SK-N-SH treated with all-trans-retinoic acid at 6 μM for 48 hours (cell line): ENCODE results near the gene IRGQ.
"Not testable (repeated sequence)": the region's sequence is repeated elsewhere in the genome, so short reads cannot be mapped to it uniquely, and the experiment has no call there.

Experiments
- ATAC-seq: fragments of 200-7000 bp; cut with Tn5 transposase; 3 replicates; pipeline ENCODE4 v1.9.1; 2020; ENCODE audit warnings: mild to moderate bottlenecking, moderate library complexity
- ARNTL ChIP-seq: fragments of 450-650 bp; formaldehyde crosslinking; IDR thresholded peaks from 2 replicates; pipeline ENCODE4 v1.5.0; 2020; ENCODE audit warnings: low read depth, mild to moderate bottlenecking, moderate library complexity, borderline replicate concordance
- BACH2 ChIP-seq: fragments of 250-450 bp; sonication (Bioruptor Pico); IDR thresholded peaks from 2 replicates; pipeline ENCODE4 v1.9.0; 2021; ENCODE audit warnings: mild to moderate bottlenecking, borderline replicate concordance
- CSDC2 ChIP-seq: fragments of 250-450 bp; sonication (Bioruptor Pico); IDR thresholded peaks from 2 replicates; pipeline ENCODE4 v1.5.0; 2020; ENCODE audit warnings: mild to moderate bottlenecking, moderate library complexity
- ESRRG ChIP-seq: fragments of 250-450 bp; sonication (Bioruptor Pico); IDR thresholded peaks from 2 replicates; pipeline ENCODE4 v1.6.1; 2021; ENCODE audit warnings: mild to moderate bottlenecking
- GLIS3 ChIP-seq: fragments of 250-450 bp; sonication (Bioruptor Pico); IDR thresholded peaks from 2 replicates; pipeline ENCODE4 v1.5.0; 2020; ENCODE audit warnings: mild to moderate bottlenecking, moderate library complexity
- ISL1 ChIP-seq: fragments of 250-450 bp; sonication (Bioruptor Pico); IDR thresholded peaks from 2 replicates; pipeline ENCODE4 v2.1.2; 2022; ENCODE audit warnings: mild to moderate bottlenecking, moderate library complexity
- OSR1 ChIP-seq: fragments of 250-450 bp; sonication (Bioruptor Pico); IDR thresholded peaks from 2 replicates; pipeline ENCODE4 v1.8.0; 2022; ENCODE audit warnings: moderate library complexity, mild to moderate bottlenecking, inconsistent platforms
- RARB ChIP-seq: fragments of 250-450 bp; sonication (Bioruptor Pico); IDR thresholded peaks from 2 replicates; pipeline ENCODE4 v1.8.0; 2021; ENCODE audit warnings: mild to moderate bottlenecking, moderate library complexity
- TCF4 ChIP-seq: fragments of 250-450 bp; sonication (Bioruptor Pico); IDR thresholded peaks from 2 replicates; pipeline ENCODE4 v1.8.0; 2021; ENCODE audit warnings: mild to moderate bottlenecking, moderate library complexity, borderline replicate concordance
- TOX ChIP-seq: fragments of 250-450 bp; sonication (Bioruptor Pico); IDR thresholded peaks from 2 replicates; pipeline ENCODE4 v1.8.0; 2021; ENCODE audit warnings: mild to moderate bottlenecking, moderate library complexity, borderline replicate concordance
- ZC3H10 ChIP-seq: fragments of 250-450 bp; sonication (Bioruptor Pico); IDR thresholded peaks from 2 replicates; pipeline ENCODE4 v1.5.1; 2021; ENCODE audit warnings: mild to moderate bottlenecking, moderate library complexity
- ZFP3 ChIP-seq: fragments of 250-450 bp; sonication (Bioruptor Pico); IDR thresholded peaks from 2 replicates; pipeline ENCODE4 v1.5.0; 2020; ENCODE audit warnings: mild to moderate bottlenecking, moderate library complexity
- ZFP30 ChIP-seq: fragments of 450-650 bp; formaldehyde crosslinking; IDR thresholded peaks from 2 replicates; pipeline ENCODE4 v1.5.0; 2022; ENCODE audit warnings: mild to moderate bottlenecking, moderate library complexity
- ZNF8 ChIP-seq: fragments of 450-650 bp; formaldehyde crosslinking; IDR thresholded peaks from 2 replicates; pipeline ENCODE4 v1.5.0; 2020; ENCODE audit warnings: mild to moderate bottlenecking, moderate library complexity
- TF ChIP-seq, protein P1 (sequence below): fragments of 250-450 bp; sonication (Bioruptor Pico); IDR thresholded peaks from 2 replicates; pipeline ENCODE4 v1.5.0; 2020; ENCODE audit warnings: mild to moderate bottlenecking, moderate library complexity
- TF ChIP-seq, protein P2 (sequence below): fragments of 250-450 bp; sonication (Bioruptor Pico); IDR thresholded peaks from 2 replicates; pipeline ENCODE4 v1.8.0; 2020; ENCODE audit warnings: mild to moderate bottlenecking, moderate library complexity, borderline replicate concordance
- TF ChIP-seq, protein P3 (sequence below): fragments of 250-450 bp; sonication (Bioruptor Pico); IDR thresholded peaks from 2 replicates; pipeline ENCODE4 v1.8.0; 2021; ENCODE audit warnings: low read depth, mild to moderate bottlenecking, moderate library complexity, borderline replicate concordance
- TF ChIP-seq, protein P4 (sequence below): fragments of 250-450 bp; sonication (Bioruptor Pico); IDR thresholded peaks from 2 replicates; pipeline ENCODE4 v1.5.1; 2020; ENCODE audit warnings: low read depth, mild to moderate bottlenecking, moderate library complexity

The IRGQ gene

DNA sequence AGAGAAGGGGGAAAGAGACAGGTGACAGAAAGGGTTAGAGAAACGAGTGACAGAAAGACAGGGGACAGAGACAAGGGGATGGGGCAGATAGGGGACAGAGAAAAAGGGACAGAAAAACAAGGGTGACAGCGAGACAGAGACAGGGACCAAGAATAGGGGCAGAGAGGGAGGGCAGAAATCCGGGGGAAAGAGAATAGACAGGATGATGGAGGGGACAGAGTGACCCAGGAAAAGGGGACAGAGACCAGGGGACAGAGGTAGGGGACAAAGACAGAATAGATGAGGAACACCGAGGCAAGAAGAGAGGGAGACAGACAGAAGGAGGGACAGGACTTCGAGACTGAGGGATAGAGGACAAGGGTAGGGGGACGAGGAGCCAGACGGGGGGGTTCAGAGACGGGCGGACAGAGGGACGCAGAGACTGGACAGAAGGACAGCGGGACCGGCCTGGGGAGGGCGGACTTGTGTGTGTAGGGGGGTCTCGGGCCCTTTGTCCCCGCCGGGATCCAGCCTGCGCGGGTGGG is 43.1 kb upstream of the IRGQ start:
- no peak for TF ChIP-seq BACH2
- TF ChIP-seq TCF4 (CRISPR knock-in tag), result no peak
- ATAC-seq, result no peak

DNA sequence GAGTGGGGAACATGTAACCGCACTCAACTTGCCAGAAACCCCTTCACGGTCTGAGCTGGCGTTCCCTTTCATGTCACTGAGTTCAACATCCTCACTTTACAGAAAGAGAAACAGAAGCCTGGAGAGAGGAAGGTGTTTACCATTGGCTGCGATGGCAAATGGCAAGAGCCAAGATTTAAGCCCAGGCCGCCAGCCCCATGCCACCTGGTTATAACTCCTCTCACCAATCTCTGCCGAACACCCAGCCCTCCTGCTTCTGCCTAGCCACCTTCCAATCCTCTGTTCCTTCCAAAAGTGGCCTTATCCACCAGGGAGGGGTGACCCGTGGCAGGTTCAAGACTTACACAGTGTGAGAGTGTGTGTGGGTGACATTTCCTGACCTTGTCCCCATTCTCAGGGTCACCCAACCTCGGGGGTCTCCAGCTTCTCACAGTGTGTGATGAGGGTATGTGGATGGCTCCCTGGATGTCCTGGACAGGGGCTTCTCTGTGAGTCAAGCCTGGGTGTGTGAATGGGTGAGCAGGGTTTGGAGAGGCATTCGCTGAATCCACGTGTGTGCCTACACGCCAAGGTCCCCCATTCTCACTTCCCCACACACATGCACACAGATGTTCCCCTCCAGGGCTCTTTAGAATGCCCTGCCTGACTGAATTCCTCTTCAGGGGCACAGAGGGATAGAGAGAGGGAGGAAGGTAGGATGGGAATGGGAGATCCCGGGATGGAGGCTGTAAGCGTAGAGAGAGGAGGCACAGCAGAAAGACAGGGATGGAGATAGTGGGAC is 42.5 kb upstream of the IRGQ start:
- no peak; the same call in 2 of the 3 replicates for ATAC-seq
- TF ChIP-seq TOX, result no peak
- TF ChIP-seq ZFP30, result no peak
- TF ChIP-seq, protein P1, sequence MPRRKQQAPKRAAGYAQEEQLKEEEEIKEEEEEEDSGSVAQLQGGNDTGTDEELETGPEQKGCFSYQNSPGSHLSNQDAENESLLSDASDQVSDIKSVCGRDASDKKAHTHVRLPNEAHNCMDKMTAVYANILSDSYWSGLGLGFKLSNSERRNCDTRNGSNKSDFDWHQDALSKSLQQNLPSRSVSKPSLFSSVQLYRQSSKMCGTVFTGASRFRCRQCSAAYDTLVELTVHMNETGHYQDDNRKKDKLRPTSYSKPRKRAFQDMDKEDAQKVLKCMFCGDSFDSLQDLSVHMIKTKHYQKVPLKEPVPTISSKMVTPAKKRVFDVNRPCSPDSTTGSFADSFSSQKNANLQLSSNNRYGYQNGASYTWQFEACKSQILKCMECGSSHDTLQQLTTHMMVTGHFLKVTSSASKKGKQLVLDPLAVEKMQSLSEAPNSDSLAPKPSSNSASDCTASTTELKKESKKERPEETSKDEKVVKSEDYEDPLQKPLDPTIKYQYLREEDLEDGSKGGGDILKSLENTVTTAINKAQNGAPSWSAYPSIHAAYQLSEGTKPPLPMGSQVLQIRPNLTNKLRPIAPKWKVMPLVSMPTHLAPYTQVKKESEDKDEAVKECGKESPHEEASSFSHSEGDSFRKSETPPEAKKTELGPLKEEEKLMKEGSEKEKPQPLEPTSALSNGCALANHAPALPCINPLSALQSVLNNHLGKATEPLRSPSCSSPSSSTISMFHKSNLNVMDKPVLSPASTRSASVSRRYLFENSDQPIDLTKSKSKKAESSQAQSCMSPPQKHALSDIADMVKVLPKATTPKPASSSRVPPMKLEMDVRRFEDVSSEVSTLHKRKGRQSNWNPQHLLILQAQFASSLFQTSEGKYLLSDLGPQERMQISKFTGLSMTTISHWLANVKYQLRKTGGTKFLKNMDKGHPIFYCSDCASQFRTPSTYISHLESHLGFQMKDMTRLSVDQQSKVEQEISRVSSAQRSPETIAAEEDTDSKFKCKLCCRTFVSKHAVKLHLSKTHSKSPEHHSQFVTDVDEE (CRISPR knock-in tag), result no peak

DNA sequence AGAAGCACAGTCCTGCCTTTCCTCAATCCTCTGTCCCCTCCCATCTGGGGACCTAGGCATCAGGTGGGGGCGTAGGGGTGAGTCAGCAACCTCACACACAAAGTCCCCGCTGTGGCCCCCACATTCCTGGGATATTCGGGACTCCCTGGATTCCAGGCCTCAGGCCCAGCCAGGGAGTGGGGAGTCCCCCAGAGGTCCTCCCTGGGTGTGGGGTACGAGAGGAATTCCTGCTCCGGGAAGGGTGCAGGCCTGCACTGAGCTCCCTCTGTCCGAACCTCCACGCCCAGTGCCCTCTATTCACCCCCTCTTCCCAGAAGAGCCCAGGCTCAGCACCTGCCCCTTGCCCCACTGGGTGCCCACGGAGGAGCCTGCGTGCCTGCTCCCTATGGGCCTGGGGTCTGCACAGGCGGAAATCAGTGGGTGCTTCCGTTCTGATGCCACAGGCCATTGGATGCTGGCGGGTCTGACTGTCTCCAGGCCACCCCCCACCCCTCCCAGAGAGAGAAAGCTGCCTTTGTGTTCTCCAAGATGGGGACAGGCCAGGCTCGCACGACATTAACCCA is 40.3 kb upstream of the IRGQ start:
- no peak for TF ChIP-seq TCF4 (CRISPR knock-in tag)
- no peak for TF ChIP-seq BACH2
- no peak for TF ChIP-seq CSDC2 (CRISPR knock-in tag)
- no peak for TF ChIP-seq OSR1
- no peak for TF ChIP-seq ZNF8 (CRISPR knock-in tag)
- TF ChIP-seq, protein P2, sequence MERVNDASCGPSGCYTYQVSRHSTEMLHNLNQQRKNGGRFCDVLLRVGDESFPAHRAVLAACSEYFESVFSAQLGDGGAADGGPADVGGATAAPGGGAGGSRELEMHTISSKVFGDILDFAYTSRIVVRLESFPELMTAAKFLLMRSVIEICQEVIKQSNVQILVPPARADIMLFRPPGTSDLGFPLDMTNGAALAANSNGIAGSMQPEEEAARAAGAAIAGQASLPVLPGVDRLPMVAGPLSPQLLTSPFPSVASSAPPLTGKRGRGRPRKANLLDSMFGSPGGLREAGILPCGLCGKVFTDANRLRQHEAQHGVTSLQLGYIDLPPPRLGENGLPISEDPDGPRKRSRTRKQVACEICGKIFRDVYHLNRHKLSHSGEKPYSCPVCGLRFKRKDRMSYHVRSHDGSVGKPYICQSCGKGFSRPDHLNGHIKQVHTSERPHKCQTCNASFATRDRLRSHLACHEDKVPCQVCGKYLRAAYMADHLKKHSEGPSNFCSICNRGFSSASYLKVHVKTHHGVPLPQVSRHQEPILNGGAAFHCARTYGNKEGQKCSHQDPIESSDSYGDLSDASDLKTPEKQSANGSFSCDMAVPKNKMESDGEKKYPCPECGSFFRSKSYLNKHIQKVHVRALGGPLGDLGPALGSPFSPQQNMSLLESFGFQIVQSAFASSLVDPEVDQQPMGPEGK (CRISPR knock-in tag), result no peak
- TF ChIP-seq, protein P3, sequence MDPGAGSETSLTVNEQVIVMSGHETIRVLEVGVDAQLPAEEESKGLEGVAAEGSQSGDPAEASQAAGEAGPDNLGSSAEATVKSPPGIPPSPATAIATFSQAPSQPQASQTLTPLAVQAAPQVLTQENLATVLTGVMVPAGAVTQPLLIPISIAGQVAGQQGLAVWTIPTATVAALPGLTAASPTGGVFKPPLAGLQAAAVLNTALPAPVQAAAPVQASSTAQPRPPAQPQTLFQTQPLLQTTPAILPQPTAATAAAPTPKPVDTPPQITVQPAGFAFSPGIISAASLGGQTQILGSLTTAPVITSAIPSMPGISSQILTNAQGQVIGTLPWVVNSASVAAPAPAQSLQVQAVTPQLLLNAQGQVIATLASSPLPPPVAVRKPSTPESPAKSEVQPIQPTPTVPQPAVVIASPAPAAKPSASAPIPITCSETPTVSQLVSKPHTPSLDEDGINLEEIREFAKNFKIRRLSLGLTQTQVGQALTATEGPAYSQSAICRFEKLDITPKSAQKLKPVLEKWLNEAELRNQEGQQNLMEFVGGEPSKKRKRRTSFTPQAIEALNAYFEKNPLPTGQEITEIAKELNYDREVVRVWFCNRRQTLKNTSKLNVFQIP, result no peak
- TF ChIP-seq ARNTL, result no peak
- no peak for TF ChIP-seq GLIS3 (CRISPR knock-in tag)
- TF ChIP-seq ISL1 (CRISPR knock-in tag), result no peak
- TF ChIP-seq TOX, result no peak
- no peak for ATAC-seq

DNA sequence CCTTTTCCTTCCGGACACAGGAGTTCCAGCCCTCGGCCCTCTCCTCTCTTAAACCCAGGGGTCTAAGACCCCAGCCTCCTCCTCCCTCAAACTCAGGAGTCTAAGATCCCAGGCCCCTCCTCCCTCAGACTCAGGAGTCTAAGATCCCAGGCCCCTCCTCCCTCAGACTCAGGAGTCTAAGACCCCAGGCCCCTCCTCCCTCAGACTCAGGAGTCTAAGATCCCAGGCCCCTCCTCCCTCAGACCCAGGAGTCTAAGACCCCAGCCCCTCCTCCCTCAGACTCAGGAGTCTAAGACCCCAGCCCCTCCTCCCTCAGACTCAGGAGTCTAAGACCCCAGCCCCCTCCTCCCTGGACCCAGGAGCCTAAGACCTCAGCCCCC is 39.6 kb upstream of the IRGQ start:
- not testable (repeated sequence) for ATAC-seq

DNA sequence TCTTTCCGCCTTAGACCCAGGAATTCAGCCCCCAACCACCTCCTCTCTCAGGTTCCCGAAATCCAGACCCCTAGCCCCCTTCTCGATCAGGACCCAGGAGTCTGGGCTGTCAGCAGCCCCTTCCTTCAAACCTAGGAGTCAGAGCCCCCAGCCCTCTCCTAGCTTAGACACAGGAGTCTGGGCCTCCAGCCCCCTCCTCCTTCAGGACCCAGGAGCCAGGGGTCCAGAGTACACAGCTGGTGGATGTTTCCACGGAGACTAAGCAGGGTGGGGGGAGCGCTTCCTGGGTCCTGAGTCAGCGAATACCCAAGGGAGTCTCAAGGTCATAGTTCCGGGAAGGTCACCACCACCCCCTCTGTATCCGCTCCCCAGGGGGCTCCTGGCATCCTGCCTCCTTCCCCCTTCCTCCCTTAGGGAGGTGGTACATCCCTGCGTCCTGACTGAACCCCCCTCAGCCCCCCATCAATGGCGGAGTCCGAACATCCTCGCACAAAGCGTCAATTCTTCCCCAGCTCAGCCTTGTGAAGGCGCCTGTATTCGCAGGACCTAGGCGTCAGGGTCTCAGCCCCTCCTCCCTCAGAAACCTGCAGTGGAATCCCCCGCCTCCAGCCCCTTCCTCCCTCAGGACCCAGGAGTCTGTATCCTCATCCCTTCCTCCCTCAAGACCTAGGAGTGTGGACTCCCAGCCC is 39.1 kb upstream of the IRGQ start:
- no peak for ATAC-seq
- TF ChIP-seq, protein P2 (CRISPR knock-in tag), result no peak
- TF ChIP-seq ZC3H10 (no peak), BACH2 (no peak), ESRRG (CRISPR knock-in tag) (no peak), TCF4 (CRISPR knock-in tag) (no peak), ZFP30 (no peak), ZFP3 (CRISPR knock-in tag) (no peak), RARB (no peak), ARNTL (no peak), OSR1 (no peak)
- TF ChIP-seq, protein P4, sequence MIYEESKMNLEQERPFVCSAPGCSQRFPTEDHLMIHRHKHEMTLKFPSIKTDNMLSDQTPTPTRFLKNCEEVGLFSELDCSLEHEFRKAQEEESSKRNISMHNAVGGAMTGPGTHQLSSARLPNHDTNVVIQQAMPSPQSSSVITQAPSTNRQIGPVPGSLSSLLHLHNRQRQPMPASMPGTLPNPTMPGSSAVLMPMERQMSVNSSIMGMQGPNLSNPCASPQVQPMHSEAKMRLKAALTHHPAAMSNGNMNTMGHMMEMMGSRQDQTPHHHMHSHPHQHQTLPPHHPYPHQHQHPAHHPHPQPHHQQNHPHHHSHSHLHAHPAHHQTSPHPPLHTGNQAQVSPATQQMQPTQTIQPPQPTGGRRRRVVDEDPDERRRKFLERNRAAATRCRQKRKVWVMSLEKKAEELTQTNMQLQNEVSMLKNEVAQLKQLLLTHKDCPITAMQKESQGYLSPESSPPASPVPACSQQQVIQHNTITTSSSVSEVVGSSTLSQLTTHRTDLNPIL (CRISPR knock-in tag), result no peak
- TF ChIP-seq, protein P1 (CRISPR knock-in tag), result no peak
